ENCODE data around the gene NLRP1. TPM values are rescaled to one million over a fixed set of nuclear protein-coding genes. Genes with fewer than 3 reads are reported as not detected.
A peak's percentile ranks its signal among the peaks of the same experiment; 100 is the strongest.

Gene NLRP1
- polyA plus RNA-seq, 3 donors: 13.2 to 388 (median 17.3) TPM

- intact Hi-C loops (cut with micrococcal nuclease): no loop called here
- no peak overlapping the region for H3K4me3 Mint-ChIP-seq
- no peak for DNase-seq
Measured at GRCh38 chr17:5544115-5544514, 40.2 kb downstream of the NLRP1 start.

DNA sequence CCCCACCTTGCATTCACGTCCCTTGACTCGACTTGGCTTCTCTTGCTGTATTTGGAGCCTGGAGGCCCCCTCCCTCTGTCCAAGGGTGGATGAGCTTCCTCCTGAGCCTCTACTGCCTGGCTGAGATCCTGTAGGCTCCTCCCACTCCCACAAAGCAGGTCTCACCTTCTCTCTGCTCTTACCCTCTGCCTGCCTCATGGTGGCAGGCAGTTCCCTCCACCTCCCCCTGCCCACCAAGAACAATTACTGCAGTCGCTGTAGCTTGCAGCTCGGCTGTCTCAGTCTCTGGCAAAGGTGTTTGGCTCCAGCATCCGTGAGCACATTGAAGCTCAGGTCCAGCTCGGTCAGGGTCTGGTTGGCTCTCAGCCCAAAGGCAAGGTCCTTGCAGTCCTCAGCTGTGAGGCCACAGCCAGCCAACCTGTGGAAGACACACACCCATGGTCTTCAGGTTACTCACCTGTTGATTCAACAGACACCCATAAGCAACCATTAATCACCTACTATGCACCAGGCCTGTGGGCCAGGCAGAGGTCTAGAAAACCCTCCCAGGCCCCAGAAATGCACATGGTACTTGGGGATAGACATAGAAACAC, 42.6 kb downstream of the NLRP1 start:
- H3K9me3 ChIP-seq (replicated peaks in 1 of 2; ENCODE audit: control insufficient read depth in 1 of 2, insufficient read depth in 1 of 2, low read length in 2 of 2): no peaks in the 10 kb centered on the region
- peaks cover 100% of the 10 kb centered on the region for H4K20me1 ChIP-seq (ENCODE audit: insufficient read depth, low read length)
- WGBS (ENCODE audit: insufficient coverage): 94% methylated on average over 6 of the region's 6 CpGs

More at GRCh38 chr17:5544115-5544514, 40.2 kb downstream of the NLRP1 start:
- Histone ChIP-seq H3K27me3 (ENCODE audit: control insufficient read depth in 2 of 2, insufficient read depth in 2 of 2, low read length in 2 of 2) (no peaks in the 10 kb centered on the region), H3K79me2 (ENCODE audit: insufficient read depth, low read length) (no peaks in the 10 kb centered on the region), H3K27ac (ENCODE audit: low read depth in 1 of 2, low read length in 2 of 2) (no peak overlapping the region), H3K4me1 (ENCODE audit: control insufficient read depth in 1 of 2, insufficient read depth in 2 of 2, low read length in 2 of 2) (no peaks in the 10 kb centered on the region), H3K4me3 (replicated peaks in 1 of 3; ENCODE audit: low read depth in 2 of 3, low read length in 3 of 3) (no peak overlapping the region), H3K36me3 (replicated peaks in 1 of 2; ENCODE audit: control insufficient read depth in 1 of 2, insufficient read depth in 2 of 2, low read length in 2 of 2) (peaks cover 96 to 100% of the 10 kb centered on the region in 2 donors), H2AFZ (ENCODE audit: insufficient read depth, low read depth, low read length, poor library complexity, severe bottlenecking) (no peak overlapping the region), H4K20me1 (ENCODE audit: insufficient read depth, low read length) (peaks cover 100% of the 10 kb centered on the region), H3K4me2 (replicated peaks; ENCODE audit: extremely low read depth, low read length, poor library complexity, severe bottlenecking) (no peak overlapping the region), H3K9ac (ENCODE audit: insufficient read depth, low read length, poor library complexity, severe bottlenecking) (no peak overlapping the region), H3K9me3 (replicated peaks in 1 of 2; ENCODE audit: control insufficient read depth in 1 of 2, insufficient read depth in 1 of 2, low read length in 2 of 2) (no peaks in the 10 kb centered on the region)
- Mint-ChIP-seq H3K36me3 (peaks cover 98 to 99% of the 10 kb centered on the region in 2 donors), H3K27ac (no peak overlapping the region), H3K27me3 (ENCODE audit: low read depth in 3 of 3) (peaks cover 0 to 3% (median 1%) of the 10 kb centered on the region in 3 donors), H3K4me1 (no peaks in the 10 kb centered on the region), H3K9me3 (peaks cover 0 to 7% (median 0%) of the 10 kb centered on the region in 7 donors)
- WGBS (ENCODE audit: insufficient coverage): no CpG with 5 or more reads among the region's 2 CpGs
- TF ChIP-seq, protein P1, sequence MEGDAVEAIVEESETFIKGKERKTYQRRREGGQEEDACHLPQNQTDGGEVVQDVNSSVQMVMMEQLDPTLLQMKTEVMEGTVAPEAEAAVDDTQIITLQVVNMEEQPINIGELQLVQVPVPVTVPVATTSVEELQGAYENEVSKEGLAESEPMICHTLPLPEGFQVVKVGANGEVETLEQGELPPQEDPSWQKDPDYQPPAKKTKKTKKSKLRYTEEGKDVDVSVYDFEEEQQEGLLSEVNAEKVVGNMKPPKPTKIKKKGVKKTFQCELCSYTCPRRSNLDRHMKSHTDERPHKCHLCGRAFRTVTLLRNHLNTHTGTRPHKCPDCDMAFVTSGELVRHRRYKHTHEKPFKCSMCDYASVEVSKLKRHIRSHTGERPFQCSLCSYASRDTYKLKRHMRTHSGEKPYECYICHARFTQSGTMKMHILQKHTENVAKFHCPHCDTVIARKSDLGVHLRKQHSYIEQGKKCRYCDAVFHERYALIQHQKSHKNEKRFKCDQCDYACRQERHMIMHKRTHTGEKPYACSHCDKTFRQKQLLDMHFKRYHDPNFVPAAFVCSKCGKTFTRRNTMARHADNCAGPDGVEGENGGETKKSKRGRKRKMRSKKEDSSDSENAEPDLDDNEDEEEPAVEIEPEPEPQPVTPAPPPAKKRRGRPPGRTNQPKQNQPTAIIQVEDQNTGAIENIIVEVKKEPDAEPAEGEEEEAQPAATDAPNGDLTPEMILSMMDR (IDR thresholded peaks at IDR 0.05): no peak

More for the DNA sequence above, 42.6 kb downstream of the NLRP1 start:
- DNase-seq: no peak
- no peak overlapping the region for H3K4me2 ChIP-seq (replicated peaks; ENCODE audit: extremely low read depth, low read length, poor library complexity, severe bottlenecking)
- Mint-ChIP-seq H3K4me3 (no peak overlapping the region), H3K27me3 (ENCODE audit: low read depth in 3 of 3) (peaks cover 0 to 3% (median 1%) of the 10 kb centered on the region in 3 donors), H3K9me3 (no peaks in the 10 kb centered on the region), H3K36me3 (peaks cover 98 to 99% of the 10 kb centered on the region in 2 donors), H3K4me1 (no peaks in the 10 kb centered on the region), H3K27ac (peak overlapping the region in 3 of 7 donors; percentile 25 to 58 (median 55))
- H2AFZ ChIP-seq (ENCODE audit: insufficient read depth, low read depth, low read length, poor library complexity, severe bottlenecking): no peak overlapping the region
- TF ChIP-seq, protein P1 (IDR thresholded peaks at IDR 0.05): no peak
- no peak overlapping the region for H3K4me3 ChIP-seq (replicated peaks in 1 of 3; ENCODE audit: low read depth in 2 of 3, low read length in 3 of 3)
- peaks cover 96 to 100% of the 10 kb centered on the region in 2 donors for H3K36me3 ChIP-seq (replicated peaks in 1 of 2; ENCODE audit: control insufficient read depth in 1 of 2, insufficient read depth in 2 of 2, low read length in 2 of 2)
- intact Hi-C loops (cut with micrococcal nuclease): no loop called here
- H3K27me3 ChIP-seq (ENCODE audit: control insufficient read depth in 2 of 2, insufficient read depth in 2 of 2, low read length in 2 of 2): no peaks in the 10 kb centered on the region
- no peaks in the 10 kb centered on the region for H3K79me2 ChIP-seq (ENCODE audit: insufficient read depth, low read length)
- no peaks in the 10 kb centered on the region for H3K4me1 ChIP-seq (ENCODE audit: control insufficient read depth in 1 of 2, insufficient read depth in 2 of 2, low read length in 2 of 2)
- no peak overlapping the region for H3K27ac ChIP-seq (ENCODE audit: low read depth in 1 of 2, low read length in 2 of 2)
- H3K9ac ChIP-seq (ENCODE audit: insufficient read depth, low read length, poor library complexity, severe bottlenecking): no peak overlapping the region

Data from CD14-positive monocyte (primary cell).